HCT116 (cell line): ENCODE results near the gene ARSI.

Experiments
- CTCF ChIP-seq, 3 experiments: fragments of 200-600 bp in 1 of 3; sonication (generic) in 1 of 3; IDR thresholded peaks in 2 of 3; conservative IDR thresholded peaks in 1 of 3; 2 replicates each; pipeline ENCODE4 v1.5.1; 2012 to 2017; ENCODE audit warnings: low read depth in 2 of 3, low read length in 2 of 3, antibody characterized with exemption in 1 of 3, borderline replicate concordance in 1 of 3, control low read depth in 1 of 3, mild to moderate bottlenecking in 1 of 3, mixed read lengths in 1 of 3, mixed run types in 1 of 3, moderate library complexity in 1 of 3; ENCODE audit not compliant: insufficient read depth in 1 of 3
- EZH2phosphoT487 ChIP-seq: fragments of 200-600 bp; IDR thresholded peaks from 2 replicates; pipeline ENCODE4 v1.6.1; 2018; ENCODE audit warnings: antibody characterized with exemption, borderline replicate concordance
- MAX ChIP-seq: IDR thresholded peaks from 2 replicates; pipeline ENCODE4 v1.6.1; 2012
- POLR2A ChIP-seq: IDR thresholded peaks from 2 replicates; pipeline ENCODE4 v1.7.0; 2011; ENCODE audit warnings: borderline replicate concordance; ENCODE audit not compliant: insufficient read depth, insufficient read length; ENCODE audit errors: extremely low read depth
- RAD21 ChIP-seq: IDR thresholded peaks from 2 replicates; pipeline ENCODE4 v1.6.1; 2012; ENCODE audit warnings: low read depth, mild to moderate bottlenecking
- SIN3A ChIP-seq: IDR thresholded peaks from 2 replicates; pipeline ENCODE4 v1.6.1; 2012; ENCODE audit warnings: low read depth
- SRF ChIP-seq: IDR thresholded peaks from 2 replicates; pipeline ENCODE4 v1.6.1; 2012; ENCODE audit warnings: low read depth
- YY1 ChIP-seq: IDR thresholded peaks from 2 replicates; pipeline ENCODE4 v1.6.1; 2011; ENCODE audit warnings: low read length, low read depth, moderate library complexity, mild to moderate bottlenecking; ENCODE audit not compliant: insufficient replicate concordance; ENCODE audit errors: extremely low read depth

- TF ChIP-seq CTCF (IDR thresholded peaks at IDR 0.05 in 2 of 3, conservative IDR thresholded peaks at IDR 0.05 in 1 of 3; ENCODE audit: borderline replicate concordance in 1 of 3, insufficient read depth in 1 of 3, low read depth in 2 of 3, low read length in 2 of 3): no peak
- TF ChIP-seq POLR2A: no peak
- TF ChIP-seq SIN3A: no peak
- no peak for TF ChIP-seq MAX
- no peak for TF ChIP-seq EZH2phosphoT487
- TF ChIP-seq SRF: no peak
- no peak for TF ChIP-seq YY1
- TF ChIP-seq RAD21: no peak
These were observed 18.5 kb upstream of the ARSI start for GRCh38 chr5:150321211-150321610.
